Smooth muscle cell (in vitro differentiated cells): Measurements from ENCODE around the gene VEPH1. TPM values are rescaled to one million over a fixed set of nuclear protein-coding genes. Genes with fewer than 3 reads are reported as not detected.

Source experiments
- DNase-seq: peaks from one replicate; lab custom pipeline; 2025; ENCODE audit not compliant: unreplicated experiment; lab: John Stamatoyannopoulos, UW
- H2AFZ ChIP-seq: fragments of 200-600 bp; sonication (generic); 2 replicates; pipeline ENCODE4 v1.6.0; 2016; ENCODE audit warnings: antibody characterized with exemption, low read depth, mild to moderate bottlenecking
- H3F3A ChIP-seq: fragments of 200-600 bp; sonication (generic); 2 replicates; pipeline ENCODE4 v1.6.0; 2017; ENCODE audit warnings: antibody characterized with exemption, low read depth
- H3K27ac ChIP-seq: fragments of 200-600 bp; sonication (generic); 2 replicates; pipeline ENCODE4 v1.5.1; 2016; ENCODE audit warnings: low read depth, mild to moderate bottlenecking
- H3K27me3 ChIP-seq: fragments of 200-600 bp; sonication (generic); 2 replicates; pipeline ENCODE4 v1.6.1; 2016; ENCODE audit warnings: low read depth, mild to moderate bottlenecking
- H3K36me3 ChIP-seq: fragments of 200-600 bp; sonication (generic); 2 replicates; pipeline ENCODE4 v1.5.1; 2016; ENCODE audit warnings: low read depth
- H3K4me1 ChIP-seq: fragments of 200-600 bp; sonication (generic); 2 replicates; pipeline ENCODE4 v1.5.1; 2016; ENCODE audit warnings: low read depth
- H3K4me2 ChIP-seq: fragments of 200-600 bp; sonication (generic); 2 replicates; pipeline ENCODE4 v1.6.0; 2016; ENCODE audit warnings: mild to moderate bottlenecking
- H3K4me3 ChIP-seq: fragments of 200-600 bp; sonication (generic); 2 replicates; pipeline ENCODE4 v1.5.1; 2016; ENCODE audit warnings: mild to moderate bottlenecking
- H3K79me2 ChIP-seq: fragments of 200-600 bp; sonication (generic); 2 replicates; pipeline ENCODE4 v1.6.0; 2016; ENCODE audit warnings: low read depth, mild to moderate bottlenecking
- H3K9ac ChIP-seq: fragments of 200-600 bp; sonication (generic); 2 replicates; pipeline ENCODE4 v1.6.0; 2016; ENCODE audit warnings: low read depth
- H3K9me3 ChIP-seq: fragments of 200-600 bp; sonication (generic); replicated peaks from 2 replicates; pipeline ENCODE4 v1.5.1; 2016; ENCODE audit warnings: low read depth
- H4K20me1 ChIP-seq: fragments of 200-600 bp; sonication (generic); 2 replicates; pipeline ENCODE4 v1.6.0; 2016; ENCODE audit warnings: low read depth
- CTCF ChIP-seq: fragments of 200-600 bp; sonication (generic); IDR thresholded peaks from 2 replicates; pipeline ENCODE4 v1.5.1; 2017; ENCODE audit warnings: borderline replicate concordance, mild to moderate bottlenecking, antibody characterized with exemption; ENCODE audit not compliant: insufficient read depth, poor library complexity, severe bottlenecking
- WGBS: methylation state at CpG from one replicate; pipeline ENCODE4 v1.1.7; 2016; ENCODE audit warnings: low lambda C conversion rate; 5-methylcytosine and 5-hydroxymethylcytosine counted together
- polyA plus RNA-seq: library from polyadenylated mRNA; unstranded; fragments of >200 nt; fragmentation: Nextera tagmentation; extraction: Ambion mirVana; gene quantifications from 2 replicates; pipeline ENCODE4 v1.2.1, GENCODE V29; 2016
- total RNA-seq: library from RNA; depleted of rRNA; stranded (reverse); fragments of >200 nt; gene quantifications from 2 replicates; pipeline ENCODE4 v1.2.3, GENCODE V29; 2014

VEPH1 gene
- total and polyA plus RNA-seq, 2 experiments from 2014 or later, result 0.58 to 3.0 TPM

GRCh38 chr3:157541506-157542236, 38.5 kb upstream of the VEPH1 start:
- Histone ChIP-seq H2AFZ (no peak overlapping the region), H3K4me2 (no peak overlapping the region), H3K9ac (no peak overlapping the region), H3K27ac (no peak overlapping the region), H3K4me3 (no peak overlapping the region), H4K20me1 (no peaks in the 10 kb centered on the region), H3K79me2 (no peaks in the 10 kb centered on the region), H3K9me3 (peaks cover 8% of the 10 kb centered on the region), H3K36me3 (no peaks in the 10 kb centered on the region), H3F3A (no peaks in the 10 kb centered on the region), H3K27me3 (peaks cover 25% of the 10 kb centered on the region), H3K4me1 (no peaks in the 10 kb centered on the region)
- no peak for DNase-seq
- no peak for TF ChIP-seq CTCF
- 94% methylated on average over 6 of the region's 6 CpGs for WGBS

GRCh38 chr3:157540656-157541055, 37.4 kb upstream of the VEPH1 start:
- WGBS, result 69% methylated on average over 3 of the region's 3 CpGs
- no peaks in the 10 kb centered on the region for H3K4me1 ChIP-seq
- DNase-seq, result no peak
- H3K9me3 ChIP-seq, result peaks cover 8% of the 10 kb centered on the region
- no peaks in the 10 kb centered on the region for H3F3A ChIP-seq
- H3K36me3 ChIP-seq, result no peaks in the 10 kb centered on the region
- H3K4me3 ChIP-seq, result no peak overlapping the region
- no peak overlapping the region for H3K27ac ChIP-seq
- no peaks in the 10 kb centered on the region for H3K79me2 ChIP-seq
- no peak overlapping the region for H3K9ac ChIP-seq
- H3K27me3 ChIP-seq, result peaks cover 25% of the 10 kb centered on the region
- H2AFZ ChIP-seq, result no peak overlapping the region
- no peak for TF ChIP-seq CTCF
- H3K4me2 ChIP-seq, result no peak overlapping the region
- no peaks in the 10 kb centered on the region for H4K20me1 ChIP-seq

- Histone ChIP-seq H4K20me1 (no peaks in the 10 kb centered on the region), H3K4me1 (no peaks in the 10 kb centered on the region), H3K4me3 (no peak overlapping the region), H3K9ac (no peak overlapping the region), H3K79me2 (no peaks in the 10 kb centered on the region), H3K36me3 (no peaks in the 10 kb centered on the region), H3K4me2 (no peak overlapping the region), H3K27me3 (peaks cover 16% of the 10 kb centered on the region), H2AFZ (no peak overlapping the region), H3F3A (no peaks in the 10 kb centered on the region), H3K27ac (no peak overlapping the region), H3K9me3 (no peaks in the 10 kb centered on the region)
- no peak for DNase-seq
- no peak for TF ChIP-seq CTCF
- 92% methylated on average over 3 of the region's 3 CpGs for WGBS
These were observed 32.5 kb upstream of the VEPH1 start for GRCh38 chr3:157535667-157536066.

GRCh38 chr3:157534725-157535161, 31.5 kb upstream of the VEPH1 start:
- Histone ChIP-seq H3K9ac (no peak overlapping the region), H3K4me2 (no peak overlapping the region), H3K9me3 (no peaks in the 10 kb centered on the region), H3K79me2 (no peaks in the 10 kb centered on the region), H2AFZ (no peak overlapping the region), H3K27me3 (peaks cover 7% of the 10 kb centered on the region), H3K4me3 (no peak overlapping the region), H4K20me1 (no peaks in the 10 kb centered on the region), H3K36me3 (no peaks in the 10 kb centered on the region), H3K4me1 (no peaks in the 10 kb centered on the region), H3K27ac (no peak overlapping the region), H3F3A (no peaks in the 10 kb centered on the region)
- 92% methylated on average over 2 of the region's 2 CpGs for WGBS
- no peak for DNase-seq
- no peak for TF ChIP-seq CTCF
